Transverse colon (tissue), 3 donors: Measurements from ENCODE around the gene TAF6L.

ENCODE experiments used
- CTCF ChIP-seq, 5 experiments: fragments of 200-600 bp in 3 of 5; fragments of 450-650 bp in 2 of 5; sonication (generic) in 3 of 5; IDR thresholded peaks; 1 replicate in 2 of 5; 2 replicates in 3 of 5; pipeline ENCODE4 v1.5.1; 2016 to 2017; ENCODE audit warnings: antibody characterized with exemption in 5 of 5, inconsistent platforms in 3 of 5, mild to moderate bottlenecking in 2 of 5, moderate library complexity in 1 of 5
- POLR2A ChIP-seq: fragments of 450-650 bp; IDR thresholded peaks from one replicate; pipeline ENCODE4 v1.6.1; 2016; ENCODE audit warnings: antibody characterized with exemption, mild to moderate bottlenecking, moderate library complexity

- TF ChIP-seq CTCF (IDR thresholded peaks at IDR 0.05): no peak
- TF ChIP-seq POLR2A: peak; percentile 95
These were observed 43.9 kb upstream of the TAF6L start, which contains the start of gene HNRNPUL2 for GRCh38 chr11:62727165-62727871.
